GM12875 (cell line): ENCODE measurements around the gene ZBTB20.

Experiments
- H3K4me3 ChIP-seq: one replicate; pipeline ENCODE4 v1.5.1; 2011; ENCODE audit warnings: low read depth, low read length, control low read depth
- TF ChIP-seq, protein P1 (sequence below): IDR thresholded peaks from 2 replicates; pipeline ENCODE4 v1.5.1; 2011; ENCODE audit warnings: low read depth, mild to moderate bottlenecking, control low read depth, inconsistent platforms, low read length, moderate library complexity, borderline replicate concordance; ENCODE audit not compliant: insufficient read depth

The ZBTB20 gene

GRCh38 chr3:114899186-114899931 is 247.7 kb downstream of the ZBTB20 start:
- no peak overlapping the region for H3K4me3 ChIP-seq
- TF ChIP-seq, protein P1, sequence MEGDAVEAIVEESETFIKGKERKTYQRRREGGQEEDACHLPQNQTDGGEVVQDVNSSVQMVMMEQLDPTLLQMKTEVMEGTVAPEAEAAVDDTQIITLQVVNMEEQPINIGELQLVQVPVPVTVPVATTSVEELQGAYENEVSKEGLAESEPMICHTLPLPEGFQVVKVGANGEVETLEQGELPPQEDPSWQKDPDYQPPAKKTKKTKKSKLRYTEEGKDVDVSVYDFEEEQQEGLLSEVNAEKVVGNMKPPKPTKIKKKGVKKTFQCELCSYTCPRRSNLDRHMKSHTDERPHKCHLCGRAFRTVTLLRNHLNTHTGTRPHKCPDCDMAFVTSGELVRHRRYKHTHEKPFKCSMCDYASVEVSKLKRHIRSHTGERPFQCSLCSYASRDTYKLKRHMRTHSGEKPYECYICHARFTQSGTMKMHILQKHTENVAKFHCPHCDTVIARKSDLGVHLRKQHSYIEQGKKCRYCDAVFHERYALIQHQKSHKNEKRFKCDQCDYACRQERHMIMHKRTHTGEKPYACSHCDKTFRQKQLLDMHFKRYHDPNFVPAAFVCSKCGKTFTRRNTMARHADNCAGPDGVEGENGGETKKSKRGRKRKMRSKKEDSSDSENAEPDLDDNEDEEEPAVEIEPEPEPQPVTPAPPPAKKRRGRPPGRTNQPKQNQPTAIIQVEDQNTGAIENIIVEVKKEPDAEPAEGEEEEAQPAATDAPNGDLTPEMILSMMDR, result no peak

DNA sequence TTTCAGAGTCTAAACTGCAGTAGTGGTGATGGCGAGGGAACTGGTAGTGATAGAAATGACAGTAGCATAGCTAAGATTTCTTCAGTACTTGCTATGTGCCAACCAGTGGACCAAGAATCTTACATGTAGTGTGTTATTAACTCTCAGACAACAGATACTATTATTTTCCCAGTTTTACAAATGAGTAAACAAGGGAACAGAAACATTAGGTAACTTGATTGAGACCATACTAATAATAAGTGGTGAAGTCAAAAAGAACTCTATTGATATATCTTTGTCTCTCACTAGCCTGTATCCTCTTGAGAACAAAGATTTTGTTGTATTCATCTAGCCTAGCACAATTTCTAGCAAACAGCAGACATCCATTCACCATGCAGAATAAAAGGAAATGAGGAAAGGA is 250.1 kb downstream of the ZBTB20 start:
- TF ChIP-seq, protein P1, result no peak
- H3K4me3 ChIP-seq, result no peak overlapping the region

DNA sequence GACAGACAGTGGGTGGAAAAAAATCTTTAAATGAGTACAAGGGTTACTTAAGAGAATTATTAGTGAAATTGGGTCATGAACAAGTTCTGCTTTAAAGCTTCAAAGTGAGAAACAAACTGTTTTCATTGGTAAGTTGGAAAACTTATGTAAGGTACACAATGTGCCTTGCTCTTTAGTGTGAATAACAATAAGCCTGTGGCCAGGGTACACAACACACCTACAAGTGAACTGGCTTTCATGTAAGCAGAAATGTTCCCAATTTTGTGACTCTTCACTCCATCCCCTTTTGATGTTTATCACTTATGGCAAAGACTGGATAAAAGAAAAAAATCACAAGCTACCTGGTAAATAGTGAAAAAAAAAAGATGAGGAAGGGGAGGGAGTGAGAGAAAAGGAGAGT is 253.7 kb downstream of the ZBTB20 start:
- H3K4me3 ChIP-seq, result no peak overlapping the region
- TF ChIP-seq, protein P1, result no peak

GRCh38 chr3:114892880-114893279 is 254.2 kb downstream of the ZBTB20 start:
- TF ChIP-seq, protein P1, result no peak
- no peak overlapping the region for H3K4me3 ChIP-seq

GRCh38 chr3:114892131-114892879 is 254.8 kb downstream of the ZBTB20 start:
- H3K4me3 ChIP-seq, result no peak overlapping the region
- TF ChIP-seq, protein P1, result no peak

DNA sequence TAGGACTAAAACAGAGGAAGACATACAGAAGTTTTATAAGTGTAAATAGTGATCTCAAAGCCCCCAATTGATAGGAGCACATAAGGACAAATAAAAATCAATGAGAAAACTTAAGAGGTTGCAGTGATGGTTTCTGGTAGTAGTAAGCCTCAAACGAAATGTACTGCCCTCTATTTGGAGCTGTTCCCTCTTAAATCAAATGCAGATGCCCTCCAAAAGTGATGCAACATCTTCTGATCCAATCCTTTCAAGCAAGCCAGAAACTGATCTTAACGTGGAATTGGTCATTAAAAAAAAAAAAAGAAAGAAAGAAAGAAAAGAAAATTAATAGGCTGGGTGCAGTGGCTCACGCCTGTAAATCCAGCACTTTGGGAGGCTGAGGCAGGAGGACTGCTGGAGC is 259.3 kb downstream of the ZBTB20 start:
- TF ChIP-seq, protein P1, result no peak
- no peak overlapping the region for H3K4me3 ChIP-seq

DNA sequence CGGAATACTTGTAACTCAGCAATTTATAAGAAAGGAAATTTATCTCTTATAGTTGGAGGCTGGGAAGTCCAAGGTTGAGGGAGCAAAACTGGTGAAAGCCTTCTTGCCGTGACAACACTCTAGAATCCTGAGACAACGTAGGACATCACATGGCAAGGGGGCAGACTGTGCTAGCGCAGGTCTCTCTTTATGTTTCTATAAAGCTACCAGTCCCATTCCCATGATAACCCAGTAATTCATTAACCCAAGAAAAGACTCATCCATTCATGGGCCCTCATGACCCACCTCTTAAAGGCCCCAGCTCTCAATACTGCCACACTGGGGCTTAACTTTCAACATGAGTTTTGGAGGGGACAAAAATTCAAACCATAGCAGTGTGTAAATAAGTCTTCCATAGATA is 260.2 kb downstream of the ZBTB20 start:
- no peak overlapping the region for H3K4me3 ChIP-seq
- TF ChIP-seq, protein P1, result no peak
